Measurements from ENCODE around the gene C16orf90.

DNA sequence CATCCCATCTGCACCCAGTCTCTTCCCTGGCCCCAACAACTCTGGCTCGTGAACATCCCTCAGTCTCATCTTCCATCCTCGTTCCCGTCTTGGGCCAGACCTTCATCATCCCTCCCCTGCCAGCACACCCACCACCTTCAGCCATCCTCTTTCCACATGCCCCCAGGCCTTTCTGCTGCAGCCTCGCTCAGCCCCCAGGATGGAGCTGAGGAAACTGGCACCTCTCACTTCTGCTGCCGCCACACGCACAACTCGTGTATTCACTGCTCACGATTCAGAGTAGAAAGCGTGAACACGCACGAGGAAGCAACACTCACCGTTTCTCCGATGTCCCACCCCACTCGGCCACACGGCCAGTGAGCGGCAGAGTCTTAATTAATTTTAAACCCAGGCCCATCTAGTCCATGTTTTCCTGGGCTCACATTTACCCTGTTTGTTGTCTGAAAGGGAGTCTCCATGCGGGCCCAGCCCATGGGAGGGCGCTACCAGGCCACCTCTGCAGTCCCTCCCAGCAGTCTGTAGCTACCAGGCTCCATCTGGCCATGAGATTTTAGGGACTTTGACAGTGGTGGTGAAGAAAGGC is 12.5 kb downstream of the C16orf90 start:
- TF ChIP-seq EZH2 (IDR thresholded peaks at IDR 0.05) (no peak), CTCF (IDR thresholded peaks at IDR 0.05) (no peak), EZH2phosphoT487 (IDR thresholded peaks at IDR 0.05) (no peak)

Data from neural progenitor cell (in vitro differentiated cells).